ENCODE results near the gene BDKRB2.

BDKRB2 gene

DNA sequence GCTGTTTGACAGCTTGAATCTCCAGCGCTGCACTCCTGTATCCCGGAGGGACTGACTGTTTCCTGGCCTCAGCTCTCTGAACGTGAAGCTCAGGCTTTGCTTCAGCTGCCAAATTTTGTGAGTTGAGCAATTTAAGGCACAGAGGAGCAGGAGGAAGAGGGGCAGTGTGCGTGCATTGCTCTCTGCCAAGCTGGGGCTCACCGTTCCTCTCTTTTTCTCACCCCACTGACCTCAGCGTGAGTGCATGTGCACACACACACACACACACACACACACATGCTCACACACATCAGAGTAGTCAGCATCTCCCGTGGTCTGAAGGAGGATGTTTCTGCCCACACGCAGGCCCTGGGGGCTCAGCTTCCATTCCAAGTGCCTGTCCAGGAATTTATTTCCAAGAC, 27.8 kb upstream of the BDKRB2 start:
- DNase-seq (ENCODE audit: low read depth in 2 of 2) = no peak

DNA sequence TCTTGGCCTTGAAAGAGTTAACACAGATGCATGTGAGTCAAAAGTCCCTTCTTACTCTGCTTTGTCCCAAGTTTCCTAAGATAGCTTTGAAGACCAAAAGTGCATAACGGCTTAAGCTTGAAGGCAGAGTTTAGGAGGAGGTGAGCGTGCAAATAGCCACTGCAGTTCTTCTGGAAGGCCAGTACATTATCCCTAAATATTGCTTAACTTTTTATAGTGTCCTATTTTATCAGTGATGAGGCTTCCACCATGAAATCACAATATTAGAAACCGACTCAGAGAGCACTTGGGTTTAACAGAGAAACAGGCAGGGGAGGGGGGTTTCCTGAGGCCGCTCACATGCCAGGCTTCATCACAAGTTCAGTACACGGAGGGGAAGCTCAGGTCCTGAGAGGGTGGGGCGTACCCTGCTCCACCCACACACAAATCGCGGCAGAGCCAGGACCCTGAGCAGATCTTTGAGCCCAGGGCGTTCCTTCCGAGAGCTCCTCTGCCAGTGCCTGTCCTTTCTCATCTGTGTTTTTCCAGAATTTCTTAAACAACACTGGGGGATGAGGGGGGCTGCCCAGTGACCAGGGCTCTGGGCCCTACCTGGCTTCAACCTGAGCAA, 26.8 kb upstream of the BDKRB2 start:
- no peak for DNase-seq (ENCODE audit: low read depth in 2 of 2)

DNA sequence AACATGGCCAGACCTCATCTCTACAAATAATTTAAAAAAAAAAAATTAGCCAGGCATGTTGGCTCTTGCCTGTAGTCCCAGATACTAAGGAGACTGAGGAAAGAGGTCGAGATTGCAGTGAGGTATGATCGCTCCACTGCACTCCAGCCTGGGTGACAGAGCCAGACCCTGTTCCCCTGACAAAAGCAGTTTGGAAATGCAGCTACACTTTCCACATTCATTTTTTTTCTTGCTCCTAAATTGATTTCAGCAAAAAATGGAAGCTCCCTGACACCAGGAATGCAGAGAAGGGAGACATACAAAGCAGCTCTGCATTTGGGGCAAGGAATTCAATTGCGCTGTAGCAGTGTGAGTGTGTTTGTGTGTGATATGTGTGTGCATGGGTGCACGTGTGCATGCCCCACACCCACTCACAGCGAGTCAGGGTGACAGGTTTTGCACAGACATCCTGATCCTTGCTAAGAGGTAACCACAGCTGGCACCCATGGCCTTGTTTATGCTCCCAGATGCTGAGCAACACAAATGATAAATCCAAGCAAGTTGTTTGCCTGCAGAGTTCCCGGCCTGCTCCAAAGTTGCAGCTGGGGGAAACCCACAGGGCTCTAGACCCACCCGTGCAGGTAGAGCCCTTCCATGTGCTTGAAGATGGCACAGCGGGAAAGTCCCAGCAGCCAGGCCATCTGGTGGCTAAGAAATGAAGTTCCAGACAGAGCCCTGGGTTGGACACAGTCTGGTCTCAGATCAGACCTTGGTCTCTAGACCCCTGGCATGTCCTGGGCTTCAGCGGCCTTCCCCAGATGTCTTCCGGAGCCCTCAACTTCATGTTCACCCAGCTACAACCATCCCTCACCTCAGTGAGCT, 25.9 kb upstream of the BDKRB2 start:
- no peak for DNase-seq (ENCODE audit: low read depth in 2 of 2)

DNA sequence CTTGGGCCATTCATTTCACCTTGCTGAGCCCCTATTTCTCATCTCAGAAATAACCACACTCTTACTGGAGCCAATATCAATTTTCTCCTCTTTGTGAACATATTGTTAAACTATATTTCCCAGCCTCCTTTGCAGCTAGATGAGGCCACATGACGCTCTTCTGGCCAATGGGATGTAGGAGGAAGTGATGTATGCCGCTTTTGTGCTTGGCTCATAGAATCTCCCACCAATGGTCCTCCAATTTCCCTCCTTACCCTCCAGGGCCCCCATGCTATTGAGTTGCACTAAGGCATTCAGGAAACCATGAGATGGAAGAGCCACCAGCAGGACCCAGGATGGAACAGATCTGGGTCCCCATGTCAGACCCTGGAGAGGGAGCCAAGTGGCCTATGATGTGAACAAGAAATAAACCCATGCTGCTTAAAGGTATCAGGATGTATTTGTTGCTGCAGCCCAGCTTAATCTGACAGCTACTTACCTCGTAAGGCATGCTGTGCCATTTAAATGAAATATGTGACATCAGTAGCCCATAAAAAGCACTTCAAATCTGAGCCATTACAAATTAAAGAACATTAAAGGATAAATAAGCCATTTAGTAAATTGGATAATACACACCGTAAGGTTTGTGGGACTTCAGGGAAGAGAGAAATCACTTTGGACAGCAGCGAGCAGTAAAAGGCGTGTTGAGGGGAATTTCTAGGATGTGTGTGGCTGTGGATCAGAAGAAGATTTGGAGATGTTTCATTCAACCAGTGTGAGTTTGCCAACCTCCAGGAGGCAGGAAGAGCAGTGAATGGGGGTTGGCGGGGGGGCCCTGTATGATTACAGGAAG, 24.4 kb upstream of the BDKRB2 start:
- DNase-seq (ENCODE audit: low read depth in 2 of 2) = no peak

DNA sequence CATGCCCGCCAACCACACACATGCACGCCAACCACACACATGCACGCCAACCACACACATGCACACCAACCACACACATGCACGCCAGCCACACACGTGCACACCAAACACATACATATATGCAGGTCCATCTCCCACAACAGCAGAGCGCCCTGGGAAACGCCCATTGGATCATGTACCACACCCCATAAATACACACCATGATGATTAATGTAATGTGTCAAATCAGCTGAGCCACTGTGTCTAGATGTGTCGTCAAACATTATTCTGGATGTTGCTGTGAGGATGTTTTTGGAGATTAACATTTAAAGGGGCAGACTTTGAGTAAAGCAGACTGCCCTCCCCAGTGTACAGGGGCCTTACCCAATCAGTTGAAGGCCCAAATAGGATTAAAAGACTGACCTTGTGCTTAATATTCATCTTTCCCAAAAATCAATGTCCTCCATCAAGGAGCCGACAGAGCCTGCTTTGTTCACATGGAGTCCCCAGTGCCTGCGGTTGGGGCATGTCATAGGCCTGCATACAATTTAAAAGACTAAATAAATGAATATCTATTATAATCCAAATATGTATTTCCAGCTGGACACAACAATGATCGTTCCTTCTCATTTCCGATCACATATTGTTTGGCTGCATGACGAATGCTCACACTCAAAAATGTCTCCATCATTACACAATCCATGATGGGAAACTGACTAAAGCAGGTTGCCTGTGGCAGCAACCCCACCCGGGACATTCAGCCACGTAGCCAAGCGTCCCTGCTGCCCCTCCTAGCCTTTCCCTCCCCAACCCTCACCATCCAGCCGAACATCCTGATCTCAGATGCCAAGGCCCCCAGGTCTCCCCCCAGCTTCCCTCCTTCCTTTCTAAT, 23.2 kb upstream of the BDKRB2 start:
- no peak for DNase-seq (ENCODE audit: low read depth in 2 of 2)

DNA sequence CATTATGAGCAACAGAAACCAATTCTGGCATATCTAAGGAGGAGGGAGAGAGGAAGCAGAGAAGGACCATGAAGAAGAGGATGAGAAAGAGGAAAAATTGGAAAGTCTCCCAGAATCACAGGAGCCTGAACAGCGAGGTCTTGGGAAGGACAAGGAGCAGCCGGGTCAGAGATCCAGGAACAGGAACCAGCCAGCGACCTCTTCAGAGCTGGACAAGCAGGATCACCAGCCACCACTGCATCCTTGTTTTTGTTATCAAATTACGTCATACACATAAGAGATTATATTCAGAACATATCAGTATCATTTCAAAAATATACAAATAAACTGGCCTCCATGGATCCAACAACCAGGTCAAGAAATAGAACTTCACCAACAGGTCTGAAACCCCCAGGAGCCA, 22.1 kb upstream of the BDKRB2 start:
- DNase-seq (ENCODE audit: low read depth in 2 of 2) = no peak

DNA sequence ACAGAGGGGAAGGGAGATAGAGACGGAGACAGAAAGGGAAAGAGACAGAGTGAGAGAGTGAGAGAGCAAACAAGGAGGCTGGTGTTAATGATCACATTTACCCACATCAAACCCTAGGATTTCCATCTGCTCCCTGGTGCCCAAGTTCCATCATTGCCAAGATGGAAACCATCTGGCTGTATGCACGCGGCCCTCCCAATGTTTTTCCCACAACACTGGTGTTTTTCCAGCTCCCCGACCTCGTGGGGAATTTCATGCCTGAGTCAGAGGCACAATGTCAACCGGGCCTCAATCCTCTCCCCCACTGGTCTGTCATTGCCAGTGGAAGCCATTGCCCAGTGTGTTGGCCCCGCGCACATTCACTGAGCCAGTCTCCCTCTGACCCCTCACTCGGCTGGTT, 19.9 kb upstream of the BDKRB2 start:
- DNase-seq (ENCODE audit: low read depth in 2 of 2) = no peak

DNA sequence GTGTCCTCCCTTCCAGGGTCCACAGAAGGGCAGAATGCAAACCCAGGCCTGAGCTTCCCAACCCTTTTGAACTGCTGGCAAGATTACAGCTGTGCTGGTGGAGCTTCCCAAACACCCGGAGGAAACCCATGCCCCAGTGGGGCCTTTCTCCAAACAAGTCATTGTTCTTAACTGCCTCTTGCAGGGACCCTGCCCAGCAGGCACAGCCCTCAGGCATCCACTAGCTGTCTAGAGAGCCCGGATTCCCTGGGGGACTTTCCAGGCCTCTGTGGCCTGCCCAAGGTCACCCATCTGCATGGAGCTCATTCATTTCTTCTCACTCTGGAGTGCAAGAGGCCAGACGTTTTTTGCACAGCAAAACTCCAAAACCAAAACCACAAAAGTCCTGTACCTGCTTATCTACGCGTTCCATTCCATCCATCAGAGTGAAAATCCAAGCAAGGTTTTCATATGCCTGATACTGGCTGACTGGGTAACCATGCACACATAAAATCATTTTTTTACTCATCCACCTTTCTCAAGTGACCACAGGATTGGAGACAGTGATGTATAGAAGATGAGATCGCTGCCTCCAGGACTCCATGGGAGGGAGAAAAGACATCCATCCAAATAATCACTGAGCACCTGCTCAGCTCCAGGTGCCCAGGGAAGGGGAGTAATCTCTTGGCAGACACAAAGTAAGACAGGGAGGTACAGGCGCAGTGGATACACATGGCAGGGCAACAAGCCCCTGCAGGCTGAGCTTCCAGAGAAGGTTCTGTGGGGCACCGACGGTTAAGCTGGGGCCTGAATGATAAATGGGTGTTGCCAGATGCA, 17.2 kb upstream of the BDKRB2 start:
- no peak for DNase-seq (ENCODE audit: low read depth in 2 of 2)

DNA sequence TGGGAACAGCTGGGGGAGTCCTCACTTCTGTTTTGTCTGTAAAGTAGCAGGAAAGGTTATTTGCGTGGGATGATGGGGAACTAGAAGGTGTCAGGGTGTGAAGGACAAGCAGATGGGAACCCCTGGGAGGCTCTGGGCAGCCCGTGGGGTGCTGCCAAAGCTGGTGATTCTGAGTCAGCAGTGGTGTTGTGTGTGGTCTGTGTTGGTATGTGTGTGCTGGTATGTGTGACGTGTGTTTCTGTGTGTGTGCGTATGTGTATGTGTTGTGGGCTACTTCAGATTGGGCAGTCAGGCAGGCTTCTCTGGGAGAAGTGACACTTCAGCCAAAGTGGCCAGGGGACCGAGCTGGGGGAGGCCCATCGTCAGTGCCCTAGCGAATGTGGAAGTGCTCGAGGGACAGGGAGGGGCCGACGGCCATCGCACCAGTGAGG, 15.3 kb upstream of the BDKRB2 start:
- DNase-seq (ENCODE audit: low read depth in 2 of 2) = no peak

DNA sequence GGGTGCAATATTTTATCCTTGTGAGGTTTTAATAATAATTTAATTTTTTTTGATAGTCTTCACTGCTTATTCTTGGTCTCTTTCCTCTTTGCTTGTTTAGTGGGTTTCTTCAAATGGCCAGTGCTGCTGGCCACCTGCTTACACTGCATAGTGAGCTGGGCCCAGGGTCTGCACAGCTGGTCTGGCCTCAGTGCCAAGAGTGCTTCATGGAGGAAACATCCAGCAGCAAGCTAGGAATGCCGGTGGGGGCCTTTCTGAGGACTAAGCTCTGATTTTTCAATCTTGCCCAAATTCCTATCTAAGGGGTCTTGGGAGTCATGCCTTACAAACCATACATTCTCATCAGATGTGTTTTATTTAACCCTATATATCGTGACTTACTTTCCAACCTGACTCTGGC, 13.3 kb upstream of the BDKRB2 start:
- DNase-seq (ENCODE audit: low read depth in 2 of 2) = no peak

DNA sequence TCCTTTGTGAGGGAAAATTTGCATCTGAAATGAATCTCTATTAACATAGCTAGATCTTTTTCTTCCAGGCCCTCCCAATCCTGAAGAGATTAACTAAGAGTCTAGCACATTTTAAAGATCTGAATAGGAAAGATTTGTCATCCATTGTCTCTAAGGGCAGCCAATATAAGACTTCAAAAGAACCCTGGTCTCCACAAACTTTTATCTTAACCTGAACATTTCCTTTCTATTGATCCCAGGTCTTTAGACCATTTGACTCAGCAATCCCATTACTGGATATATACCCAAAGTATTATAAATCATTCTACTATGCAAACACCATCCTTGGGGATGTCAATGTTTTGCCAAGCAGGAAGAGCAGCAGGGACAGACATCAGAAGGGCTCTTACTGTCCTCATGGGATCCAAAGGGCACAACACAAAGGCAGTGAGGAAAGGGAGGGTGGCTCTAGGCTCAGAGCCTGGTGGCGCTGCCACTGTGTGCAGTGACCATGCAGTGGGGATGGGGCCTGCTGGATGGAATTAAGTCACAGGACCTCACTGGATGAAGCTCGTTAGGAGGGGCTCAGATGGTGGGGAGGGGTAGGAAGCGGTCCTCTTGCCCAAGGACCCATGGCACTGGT, 12.7 kb upstream of the BDKRB2 start:
- no peak for DNase-seq (ENCODE audit: low read depth in 2 of 2)

DNA sequence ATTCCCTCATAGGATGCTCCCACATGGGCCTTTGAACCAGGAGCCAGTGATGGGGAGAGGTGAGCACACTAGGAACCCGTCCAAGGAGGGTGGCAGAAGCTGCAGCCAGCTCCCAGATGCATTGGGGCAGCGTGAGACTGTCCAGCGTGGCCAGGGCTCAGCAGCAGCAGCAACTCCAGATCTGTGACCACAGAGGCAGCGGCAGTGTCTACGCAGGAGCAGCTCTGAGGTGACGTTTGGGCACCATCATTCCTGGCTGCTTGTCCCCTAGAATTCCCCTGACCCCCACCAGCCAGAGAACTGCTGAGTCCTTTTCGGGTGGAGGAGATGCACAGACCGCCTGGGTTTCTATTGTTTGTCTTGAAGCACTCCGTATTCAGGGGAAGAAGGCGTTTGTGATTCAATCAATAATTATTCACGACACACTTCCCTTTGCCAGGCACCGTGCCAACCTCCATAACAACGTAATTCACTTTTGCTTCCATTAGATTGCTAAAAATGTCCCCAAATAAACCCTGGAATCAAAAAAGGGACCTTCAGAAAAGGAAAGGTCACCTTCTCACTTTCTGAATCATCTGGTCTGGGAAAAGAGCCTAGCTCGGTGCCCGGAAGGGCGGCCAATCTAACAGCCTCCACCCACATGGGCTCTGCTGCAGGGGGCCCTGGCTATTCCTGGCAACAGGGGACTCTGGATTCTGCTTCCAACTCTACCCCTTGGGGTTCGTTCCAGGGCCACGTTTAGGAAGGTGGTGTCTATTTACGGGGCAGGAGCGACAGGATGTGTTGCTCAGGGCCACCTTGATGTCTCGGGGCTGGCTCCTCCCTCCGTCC, 11.4 kb upstream of the BDKRB2 start:
- DNase-seq (ENCODE audit: low read depth in 2 of 2) = no peak

DNA sequence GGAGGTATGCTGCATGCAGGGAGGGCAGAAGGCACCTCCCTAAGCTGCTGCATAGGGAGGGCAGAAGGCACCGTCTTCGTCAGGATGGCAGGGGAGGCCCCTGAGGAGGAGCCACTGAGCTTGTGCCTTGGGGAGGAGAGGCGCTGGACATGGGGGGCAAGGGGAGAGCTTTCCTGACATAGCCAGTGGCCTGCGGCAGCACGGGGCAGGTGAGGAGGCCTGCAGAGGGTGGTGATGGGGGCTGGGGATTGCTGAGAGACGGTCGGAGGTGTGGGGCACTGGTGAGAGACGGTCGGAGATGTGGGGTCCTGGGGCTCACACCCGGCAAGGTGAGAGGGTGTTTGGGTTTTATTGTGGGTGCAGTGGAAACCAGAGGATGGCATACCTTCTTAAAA, 10.4 kb upstream of the BDKRB2 start:
- DNase-seq (ENCODE audit: low read depth in 2 of 2) = no peak

DNA sequence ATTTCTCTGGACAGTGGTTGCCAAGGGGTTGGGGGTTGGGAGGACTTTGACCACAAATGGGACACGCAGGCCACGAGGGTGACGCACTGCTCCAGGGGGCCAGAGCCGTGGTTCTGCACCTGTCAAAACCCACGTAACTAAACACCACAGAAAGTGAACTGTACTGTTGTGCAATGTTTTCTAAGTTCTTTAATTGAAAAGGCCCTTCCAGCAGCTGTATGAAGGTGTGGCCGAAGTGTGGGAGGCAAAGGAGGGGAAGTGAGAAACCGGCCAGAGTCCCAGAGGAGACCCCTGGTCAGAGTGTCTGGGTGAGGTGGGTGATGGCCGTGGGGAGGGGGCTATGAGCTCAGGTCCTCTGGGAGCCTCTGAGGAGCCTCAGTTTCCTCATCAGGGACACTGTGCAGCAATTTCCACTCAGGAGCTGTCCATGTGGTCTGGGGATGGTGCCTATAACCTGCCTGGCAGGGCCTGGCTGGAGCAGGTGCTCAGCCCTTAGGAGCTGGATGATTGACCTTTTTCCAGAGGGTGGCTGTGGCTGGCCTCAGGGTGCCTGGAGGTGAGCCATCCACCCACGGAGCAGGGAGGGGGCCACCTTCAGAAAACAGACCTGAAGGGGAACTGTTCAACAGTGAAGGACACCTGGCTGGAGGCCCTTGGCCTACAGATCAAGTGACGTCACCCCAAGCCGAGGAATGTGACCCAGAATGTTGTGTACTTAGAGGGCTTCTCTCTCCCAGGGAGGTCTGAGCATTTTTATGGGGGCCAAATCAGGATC, 9.8 kb upstream of the BDKRB2 start:
- no peak for DNase-seq (ENCODE audit: low read depth in 2 of 2)

DNA sequence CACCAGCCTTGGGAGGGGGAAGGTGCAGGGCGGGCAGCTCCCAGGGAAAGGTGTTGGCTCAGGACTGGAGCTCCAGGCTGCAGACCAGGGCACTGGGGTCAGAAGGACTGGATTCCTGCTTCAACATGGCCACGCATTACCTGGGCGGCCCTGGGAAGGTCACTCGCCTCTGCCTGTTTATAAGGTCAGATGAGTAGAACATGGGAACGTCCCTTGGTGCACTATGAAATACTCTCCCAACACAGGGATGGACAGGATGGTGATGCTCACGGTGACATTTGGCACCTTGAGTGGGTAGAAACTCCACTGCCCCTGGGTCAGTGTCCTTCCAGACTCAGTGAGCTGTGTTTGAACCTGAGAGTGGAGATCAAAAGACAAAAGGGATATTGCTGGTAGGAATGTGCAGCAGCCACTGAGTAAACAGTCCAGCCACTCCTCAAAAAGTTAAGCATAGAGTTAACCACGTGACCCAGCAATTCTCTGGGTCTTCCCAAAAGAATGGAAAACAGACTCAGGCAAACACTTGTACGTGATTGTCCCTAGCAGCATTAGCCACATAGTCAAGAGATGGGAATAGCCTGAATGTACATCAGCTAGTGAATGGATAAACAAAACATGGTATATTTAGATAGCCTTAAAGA, 9.1 kb upstream of the BDKRB2 start:
- DNase-seq (ENCODE audit: low read depth in 2 of 2) = no peak

DNA sequence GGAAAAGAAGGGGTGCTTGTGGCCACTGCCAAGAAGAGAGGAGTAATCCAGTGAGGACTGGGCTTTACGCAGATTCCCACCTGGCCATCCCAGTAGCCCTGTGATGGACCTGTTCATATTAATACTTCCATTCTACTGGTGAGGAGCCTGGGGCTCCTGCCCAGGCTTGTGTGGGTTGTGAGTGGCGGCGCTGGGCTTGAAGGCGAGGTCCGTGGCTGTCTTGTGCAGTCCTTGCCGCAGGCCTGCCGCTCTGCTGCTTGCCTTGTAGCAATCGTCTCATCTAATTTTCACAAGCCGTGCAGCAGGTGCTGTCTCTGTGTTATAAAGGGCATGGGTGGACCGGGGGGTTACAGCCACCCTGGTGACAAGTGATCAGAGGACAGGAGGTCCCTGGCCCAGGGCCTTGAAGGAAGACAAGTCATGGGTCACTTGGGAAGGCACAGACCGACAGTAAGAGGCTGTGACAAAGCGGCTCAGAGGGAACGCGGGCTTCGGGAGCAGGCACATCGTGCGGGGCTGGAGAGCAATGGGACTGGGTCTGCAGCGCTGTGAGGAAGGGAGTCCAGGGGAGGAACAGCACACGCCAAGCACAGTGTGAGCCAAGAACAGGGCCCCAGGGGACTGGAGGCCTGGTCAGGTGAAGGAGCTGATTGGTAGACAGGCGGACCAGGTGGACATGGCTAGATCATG, 7.3 kb upstream of the BDKRB2 start:
- DNase-seq (ENCODE audit: low read depth in 2 of 2) = no peak

DNA sequence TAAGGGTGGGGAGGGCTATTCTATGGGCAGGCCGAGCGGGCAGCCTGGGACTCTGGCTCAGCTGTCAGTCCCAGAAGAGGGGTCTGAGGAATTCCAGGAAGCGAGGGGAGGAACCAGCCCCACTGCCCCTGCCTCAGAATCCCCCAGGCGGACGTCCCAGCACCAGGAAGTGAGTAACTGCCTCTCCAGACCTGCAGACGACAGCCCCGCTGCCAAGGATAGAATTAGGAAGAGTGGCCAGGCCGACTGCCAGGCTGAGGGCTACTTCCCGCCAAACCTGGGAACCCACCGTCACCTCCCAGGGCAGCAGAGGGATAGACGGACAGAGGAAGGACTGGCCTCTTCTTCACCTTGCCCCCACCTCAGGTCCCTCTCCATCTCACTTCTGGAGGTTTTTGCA, 6.7 kb upstream of the BDKRB2 start:
- no peak for DNase-seq (ENCODE audit: low read depth in 2 of 2)

Data from stimulated activated CD8-positive, alpha-beta memory T cell treated with anti-CD3 and anti-CD28 coated beads, Interleukin-7, amount 100 ng/mL, for 1 hour (primary cell).